ENCODE data around the gene SLC9A9. TPM values are rescaled to one million over a fixed set of nuclear protein-coding genes. Genes with fewer than 3 reads are reported as not detected.

SLC9A9 gene
- total RNA-seq, 3 donors from 2014 or later (not counting 1 experiment from before 2014, with no cell fraction given) = 24.0 to 29.1 (median 27.2) TPM

GRCh38 chr3:143855183-143855582 lies 6.9 kb upstream of the SLC9A9 start:
- ATAC-seq = no peak
- intact Hi-C loops (cut with micrococcal nuclease) = no loop called here

GRCh38 chr3:143851331-143852017 lies 3.2 kb upstream of the SLC9A9 start:
- no peak overlapping the region for H3K4me3 ChIP-seq (ENCODE audit: low read length)
- no peaks in the 10 kb centered on the region for H3K9me3 ChIP-seq (ENCODE audit: control insufficient read depth, insufficient read depth, low read length)
- no peak for ATAC-seq
- no peaks in the 10 kb centered on the region for H3K27me3 ChIP-seq (ENCODE audit: control insufficient read depth, insufficient read depth, low read length)
- 98% methylated on average over 4 of the region's 5 CpGs for WGBS (ENCODE audit: insufficient coverage)
- H3K4me1 ChIP-seq (ENCODE audit: control insufficient read depth, insufficient read depth, low read length) = peaks cover under 1% of the 10 kb centered on the region
- no peaks in the 10 kb centered on the region for H3K9me3 Mint-ChIP-seq
- no peak overlapping the region for H3K27ac ChIP-seq (ENCODE audit: low read length)
- no peak overlapping the region for H3K27ac Mint-ChIP-seq
- no peak for TF ChIP-seq CTCF (IDR thresholded peaks at IDR 0.05)
- no peak overlapping the region for H3K4me3 Mint-ChIP-seq
- DNase-seq = no peak
- peaks cover 6% of the 10 kb centered on the region for H3K36me3 Mint-ChIP-seq
- peaks cover 0 to 18% of the 10 kb centered on the region in 2 donors for H3K27me3 Mint-ChIP-seq (ENCODE audit: low read depth in 2 of 2)
- H3K4me1 Mint-ChIP-seq = peaks cover 27 to 29% of the 10 kb centered on the region in 2 donors
- intact Hi-C loops (cut with micrococcal nuclease) = no loop called here
- no peaks in the 10 kb centered on the region for H3K36me3 ChIP-seq (ENCODE audit: control insufficient read depth, insufficient read depth, low read length)

More at GRCh38 chr3:143855183-143855582, 6.9 kb upstream of the SLC9A9 start:
- 62% methylated on average over 3 of the region's 3 CpGs for WGBS (ENCODE audit: insufficient coverage)
- no peaks in the 10 kb centered on the region for H3K4me1 ChIP-seq (ENCODE audit: control insufficient read depth, insufficient read depth, low read length)
- H3K36me3 Mint-ChIP-seq = no peaks in the 10 kb centered on the region
- no peaks in the 10 kb centered on the region for H3K36me3 ChIP-seq (ENCODE audit: control insufficient read depth, insufficient read depth, low read length)
- no peak for TF ChIP-seq CTCF (IDR thresholded peaks at IDR 0.05)
- peak in 1 of 2 donors; percentile 42 for DNase-seq
- no peak overlapping the region for H3K27ac Mint-ChIP-seq
- H3K4me3 Mint-ChIP-seq = no peak overlapping the region
- H3K27ac ChIP-seq (ENCODE audit: low read length) = no peak overlapping the region
- H3K9me3 ChIP-seq (ENCODE audit: control insufficient read depth, insufficient read depth, low read length) = no peaks in the 10 kb centered on the region
- H3K27me3 ChIP-seq (ENCODE audit: control insufficient read depth, insufficient read depth, low read length) = no peaks in the 10 kb centered on the region
- H3K4me1 Mint-ChIP-seq = no peaks in the 10 kb centered on the region
- no peaks in the 10 kb centered on the region for H3K9me3 Mint-ChIP-seq
- H3K4me3 ChIP-seq (ENCODE audit: low read length) = no peak overlapping the region
- H3K27me3 Mint-ChIP-seq (ENCODE audit: low read depth in 2 of 2) = peaks cover 16 to 40% of the 10 kb centered on the region in 2 donors

- Mint-ChIP-seq H3K36me3 (peaks cover 6% of the 10 kb centered on the region), H3K4me1 (peaks cover 33% of the 10 kb centered on the region in 2 donors), H3K27me3 (ENCODE audit: low read depth in 2 of 2) (peaks cover 0 to 12% of the 10 kb centered on the region in 2 donors), H3K9me3 (no peaks in the 10 kb centered on the region), H3K4me3 (no peak overlapping the region), H3K27ac (no peak overlapping the region)
- intact Hi-C loops (cut with micrococcal nuclease) = no loop called here
- no peak for TF ChIP-seq CTCF (IDR thresholded peaks at IDR 0.05)
- DNase-seq = no peak
- no peak for ATAC-seq
- Histone ChIP-seq H3K4me3 (ENCODE audit: low read length) (no peak overlapping the region), H3K9me3 (ENCODE audit: control insufficient read depth, insufficient read depth, low read length) (no peaks in the 10 kb centered on the region), H3K36me3 (ENCODE audit: control insufficient read depth, insufficient read depth, low read length) (no peaks in the 10 kb centered on the region), H3K27me3 (ENCODE audit: control insufficient read depth, insufficient read depth, low read length) (no peaks in the 10 kb centered on the region), H3K27ac (ENCODE audit: low read length) (no peak overlapping the region), H3K4me1 (ENCODE audit: control insufficient read depth, insufficient read depth, low read length) (peaks cover 3% of the 10 kb centered on the region)
Observed at GRCh38 chr3:143850877-143851276, 2.6 kb upstream of the SLC9A9 start.

Measured in natural killer cell (primary cell).